ENCODE data around the gene AKT1.

Gene AKT1

DNA sequence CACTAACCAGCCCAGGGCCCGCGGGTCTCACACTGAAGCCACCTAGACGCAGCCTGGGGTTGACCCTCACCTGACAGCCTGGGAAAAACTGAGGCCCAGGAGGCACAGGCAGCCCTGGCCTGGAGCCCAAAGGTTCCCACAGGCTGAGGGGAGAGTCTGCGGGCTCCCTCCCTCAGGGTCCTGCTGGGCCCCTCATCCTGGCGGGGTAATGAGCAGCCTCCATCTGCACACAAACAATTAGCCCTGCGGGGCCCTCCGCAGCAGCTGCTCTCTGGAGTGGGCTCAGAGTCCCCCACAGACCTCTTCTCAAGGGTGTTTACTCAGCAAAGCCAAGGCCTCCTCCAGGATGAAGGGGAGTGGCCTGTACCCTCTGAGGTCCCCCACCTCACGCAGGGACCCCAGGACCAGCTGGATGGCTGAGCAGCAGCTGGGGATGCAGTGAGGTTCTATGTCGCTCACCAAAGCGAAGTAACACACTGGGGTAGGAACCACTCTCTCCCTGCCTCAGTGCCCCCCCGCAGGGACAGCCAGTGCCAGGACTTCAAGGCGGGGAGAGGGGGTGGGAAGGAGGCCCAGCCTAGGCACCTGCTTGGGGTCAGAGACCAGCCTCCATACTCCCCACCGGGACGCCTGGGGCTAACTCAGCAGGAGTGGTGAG lies 7.3 kb downstream of the AKT1 start:
- in situ Hi-C loops (cut with HindIII; ENCODE audit: low sequenced_read_pairs), result no loop called here

DNA sequence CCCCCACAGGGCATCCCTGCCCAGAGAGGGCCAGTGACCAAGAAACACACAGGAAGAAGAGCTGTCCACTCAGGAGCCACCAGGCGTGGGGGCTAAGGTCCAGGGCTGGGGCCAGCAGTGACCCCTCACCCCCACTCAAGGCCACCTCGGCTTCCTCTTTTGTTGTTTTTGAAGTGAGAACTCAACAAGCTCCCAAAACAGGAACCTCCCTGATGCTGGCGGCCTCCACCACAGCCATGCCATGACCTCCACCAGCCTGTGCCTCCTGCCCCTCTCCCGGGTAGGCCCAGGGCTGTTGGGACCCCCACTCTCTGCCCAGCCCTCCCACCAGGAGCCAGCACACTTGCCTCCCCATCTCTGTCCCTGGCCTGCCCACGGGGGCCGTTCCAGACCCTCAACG lies 7.8 kb downstream of the AKT1 start:
- in situ Hi-C loops (cut with HindIII; ENCODE audit: low sequenced_read_pairs), result no loop called here

DNA sequence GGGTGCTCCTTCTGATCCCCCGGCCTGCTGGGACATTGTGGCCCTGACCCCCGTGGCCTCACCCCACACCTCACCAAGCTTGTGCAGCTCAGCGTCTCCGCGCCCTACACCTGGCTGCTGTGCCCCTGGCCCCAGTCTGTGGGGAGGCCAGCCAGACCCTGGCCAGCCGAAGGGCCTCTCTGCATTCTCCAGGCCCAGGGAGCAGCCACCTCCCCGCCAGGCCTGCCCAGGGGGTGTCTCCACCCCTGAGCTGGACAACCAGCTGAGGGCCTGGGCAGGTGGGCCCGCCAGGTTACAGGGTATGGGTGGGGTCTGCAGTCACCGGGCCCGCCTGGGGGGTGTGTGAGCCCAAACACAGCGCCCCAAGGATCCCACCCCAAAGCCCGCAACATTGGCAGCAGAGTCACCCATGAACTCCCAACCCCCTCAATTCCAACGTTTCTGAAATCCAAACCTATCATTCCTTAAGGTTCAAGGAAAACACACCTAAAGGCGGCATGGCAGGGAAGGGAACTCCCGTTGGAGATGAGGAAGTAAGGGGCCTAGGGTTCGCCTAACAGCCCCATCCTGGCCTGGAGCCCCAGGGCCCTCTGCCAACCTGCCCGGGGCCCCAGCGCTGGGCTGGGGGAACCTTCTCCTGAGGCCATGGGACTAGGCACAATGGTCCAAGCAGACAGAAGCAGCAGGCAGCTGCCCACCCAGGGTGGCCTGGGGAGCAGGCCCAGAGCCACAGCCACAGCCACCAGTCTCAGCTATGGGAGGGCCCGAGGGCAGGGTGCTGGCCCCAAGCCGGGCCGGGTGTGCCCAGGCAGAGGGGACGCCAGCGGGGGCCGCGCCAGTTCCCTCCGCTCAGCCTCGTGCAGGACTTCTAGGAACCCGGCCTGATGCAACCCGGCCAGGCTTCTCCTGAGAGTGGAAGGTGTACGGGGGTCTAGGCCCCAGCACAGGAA lies 8.5 kb downstream of the AKT1 start:
- in situ Hi-C loops (cut with HindIII; ENCODE audit: low sequenced_read_pairs), result no loop called here

GRCh38 chr14:104786091-104786586 lies 9.4 kb downstream of the AKT1 start:
- in situ Hi-C loops (cut with HindIII; ENCODE audit: low sequenced_read_pairs), result no loop called here

- in situ Hi-C loops (cut with HindIII; ENCODE audit: low sequenced_read_pairs), result no loop called here
These were observed 9.9 kb downstream of the AKT1 start for GRCh38 chr14:104785708-104786080.

DNA sequence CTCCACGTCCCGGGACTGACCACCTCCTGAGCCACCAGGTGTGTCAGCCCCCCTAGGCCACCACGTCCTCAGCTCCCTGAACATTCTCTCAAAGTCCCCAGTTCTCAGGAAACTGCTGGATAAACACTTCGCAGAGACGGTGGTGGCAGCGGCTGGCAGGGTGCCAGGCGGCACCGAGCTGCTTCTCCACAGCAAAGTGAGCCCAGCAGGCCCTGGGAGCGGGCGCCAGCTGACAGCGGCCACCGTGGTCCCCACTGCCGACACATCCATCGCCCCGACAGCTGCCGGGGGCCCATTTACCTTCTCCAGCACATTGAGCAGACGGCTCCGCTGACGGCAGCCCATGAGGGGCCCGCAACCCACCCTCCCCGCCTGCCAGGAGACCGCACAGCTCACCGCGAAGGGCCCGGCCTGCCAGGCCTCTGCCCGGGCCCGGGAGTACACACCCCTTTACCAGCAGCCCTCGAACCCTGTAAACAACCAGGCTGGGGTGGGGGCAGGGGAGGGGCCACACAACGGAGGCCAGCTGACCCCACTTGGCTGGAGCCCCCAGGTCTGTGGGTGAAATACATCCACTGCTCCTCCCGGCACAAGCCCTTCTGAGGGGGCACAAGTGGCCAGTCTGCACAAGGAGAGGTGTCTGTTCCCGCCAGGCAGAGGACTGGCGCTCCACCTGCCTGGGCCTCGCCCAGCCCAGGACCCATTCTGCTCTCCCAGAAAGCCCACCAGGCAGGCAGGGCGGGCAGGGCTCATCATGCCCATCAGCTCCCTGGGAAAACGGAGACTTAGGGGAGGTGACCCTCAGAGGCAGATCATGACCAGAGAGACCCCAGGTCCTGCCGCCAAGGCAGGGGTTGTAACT lies 10.5 kb downstream of the AKT1 start:
- in situ Hi-C loops (cut with HindIII; ENCODE audit: low sequenced_read_pairs), result no loop called here

DNA sequence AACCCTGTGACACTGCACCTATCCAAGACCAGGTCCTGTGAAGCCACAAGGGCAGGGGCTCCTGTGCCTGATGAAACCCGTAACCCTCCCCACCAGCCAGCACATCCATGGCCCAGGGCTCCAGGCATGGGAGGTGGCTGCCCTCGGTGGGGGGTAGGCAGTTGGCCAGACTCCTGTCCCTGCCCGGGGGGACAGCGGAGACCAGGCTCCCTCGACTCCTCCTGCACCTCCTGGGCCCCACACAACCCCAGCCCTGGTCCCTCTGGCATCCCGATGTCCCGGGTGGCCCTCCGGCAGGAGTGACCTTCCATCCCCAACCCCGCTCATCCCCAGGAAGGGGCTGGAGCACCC lies 11.4 kb downstream of the AKT1 start:
- in situ Hi-C loops (cut with HindIII; ENCODE audit: low sequenced_read_pairs), result no loop called here

DNA sequence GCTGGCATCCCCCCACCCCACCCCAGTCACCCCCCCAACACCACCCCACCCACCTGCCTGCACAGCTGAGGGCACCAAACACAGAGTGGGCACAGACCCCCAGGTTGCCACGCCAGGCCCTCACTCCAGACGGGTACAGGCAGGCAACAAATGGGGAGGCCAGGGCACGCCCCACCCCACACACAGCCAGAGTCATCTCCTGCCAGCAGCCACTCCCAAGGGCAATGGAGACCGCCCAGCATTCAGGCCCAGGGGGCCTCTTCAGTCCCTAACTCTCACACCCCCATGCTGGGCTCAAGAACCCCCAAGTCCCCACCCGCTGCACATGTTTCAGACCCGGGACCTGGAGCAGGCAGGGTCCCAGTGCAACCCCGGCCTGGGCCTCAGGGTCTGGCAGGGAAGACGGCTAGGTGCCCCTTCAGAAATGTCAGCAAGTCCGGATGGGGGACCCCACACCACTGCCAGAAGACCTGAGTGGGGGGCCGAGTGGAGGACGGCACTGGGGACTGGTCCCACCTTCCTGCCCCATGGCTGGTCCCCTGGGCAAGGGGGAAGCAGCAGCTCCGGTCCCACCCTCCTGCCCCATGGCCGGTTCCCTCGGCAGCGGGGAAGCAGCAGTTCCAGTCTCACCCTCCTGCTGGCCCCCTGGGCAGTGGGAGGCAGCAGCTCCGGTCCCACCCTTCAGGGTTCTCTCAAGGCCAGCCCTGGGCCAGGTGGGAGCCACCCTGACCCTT lies 11.9 kb downstream of the AKT1 start:
- in situ Hi-C loops (cut with HindIII; ENCODE audit: low sequenced_read_pairs), result no loop called here

GRCh38 chr14:104782808-104783139 lies 12.8 kb downstream of the AKT1 start:
- in situ Hi-C loops (cut with HindIII; ENCODE audit: low sequenced_read_pairs), result no loop called here

GRCh38 chr14:104782086-104782807 lies 13.3 kb downstream of the AKT1 start:
- in situ Hi-C loops (cut with HindIII; ENCODE audit: low sequenced_read_pairs), result no loop called here

- in situ Hi-C loops (cut with HindIII; ENCODE audit: low sequenced_read_pairs), result no loop called here
These were observed 14.1 kb downstream of the AKT1 start for GRCh38 chr14:104781271-104782077.

GRCh38 chr14:104780513-104781030 lies 15.0 kb downstream of the AKT1 start:
- in situ Hi-C loops (cut with HindIII; ENCODE audit: low sequenced_read_pairs), result no loop called here

- in situ Hi-C loops (cut with HindIII; ENCODE audit: low sequenced_read_pairs), result loop anchor here (5.0 to 10.0 kb wide), 2 partner anchors 47 to 345 kb away; no protein-coding TSS in a partner anchor
These were observed 15.6 kb downstream of the AKT1 start for GRCh38 chr14:104779776-104780512.

GRCh38 chr14:104778694-104779331 lies 16.7 kb downstream of the AKT1 start:
- in situ Hi-C loops (cut with HindIII; ENCODE audit: low sequenced_read_pairs), result loop anchor here (5.0 to 10.0 kb wide), 2 partner anchors 48 to 346 kb away; no protein-coding TSS in a partner anchor

- in situ Hi-C loops (cut with HindIII; ENCODE audit: low sequenced_read_pairs), result loop anchor here (5.0 to 10.0 kb wide), 2 partner anchors 49 to 347 kb away; no protein-coding TSS in a partner anchor
These were observed 17.7 kb downstream of the AKT1 start for GRCh38 chr14:104777808-104778249.

DNA sequence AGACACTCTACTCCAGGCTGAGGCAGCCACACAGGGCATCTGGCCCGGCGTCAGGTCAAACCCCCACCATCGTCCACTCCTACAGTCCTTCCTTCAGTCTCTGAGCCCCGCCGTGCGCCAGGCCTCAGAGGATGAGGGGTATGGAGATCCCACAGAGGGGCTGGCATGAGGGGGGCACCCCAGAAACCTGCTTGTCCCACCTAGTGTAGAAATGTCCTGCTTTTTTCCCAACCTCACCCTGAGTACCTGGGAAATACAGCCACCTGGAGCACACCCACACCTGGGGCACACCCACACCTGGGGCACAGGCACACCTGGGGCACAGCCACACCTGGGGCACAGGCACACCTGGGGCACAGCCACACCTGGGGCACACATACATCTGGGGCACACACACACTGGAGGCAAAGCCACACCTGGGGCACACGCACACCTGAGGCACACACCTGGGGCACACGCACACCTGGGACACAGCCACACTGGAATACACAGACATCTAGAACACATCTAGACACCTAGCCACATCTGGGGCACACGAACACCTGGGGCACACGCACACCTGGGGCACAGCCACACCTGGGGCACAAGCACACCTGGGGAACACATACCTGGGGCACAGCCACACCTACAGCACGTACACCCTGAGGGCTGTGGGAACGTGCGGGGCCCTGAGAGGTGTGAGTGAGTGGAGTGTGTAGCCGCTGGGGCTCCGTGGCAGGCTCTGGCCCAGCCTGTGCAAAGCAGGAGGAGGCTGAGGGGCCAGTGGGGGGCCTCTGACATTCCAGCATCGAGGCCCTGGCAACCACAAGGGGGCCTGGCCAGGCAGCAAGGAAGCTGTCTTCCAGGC lies 18.4 kb downstream of the AKT1 start:
- in situ Hi-C loops (cut with HindIII; ENCODE audit: low sequenced_read_pairs), result loop anchor here (5.0 to 10.0 kb wide), 2 partner anchors 50 to 348 kb away; no protein-coding TSS in a partner anchor
